ENCODE results near the gene ALOX5AP.

ALOX5AP gene

DNA sequence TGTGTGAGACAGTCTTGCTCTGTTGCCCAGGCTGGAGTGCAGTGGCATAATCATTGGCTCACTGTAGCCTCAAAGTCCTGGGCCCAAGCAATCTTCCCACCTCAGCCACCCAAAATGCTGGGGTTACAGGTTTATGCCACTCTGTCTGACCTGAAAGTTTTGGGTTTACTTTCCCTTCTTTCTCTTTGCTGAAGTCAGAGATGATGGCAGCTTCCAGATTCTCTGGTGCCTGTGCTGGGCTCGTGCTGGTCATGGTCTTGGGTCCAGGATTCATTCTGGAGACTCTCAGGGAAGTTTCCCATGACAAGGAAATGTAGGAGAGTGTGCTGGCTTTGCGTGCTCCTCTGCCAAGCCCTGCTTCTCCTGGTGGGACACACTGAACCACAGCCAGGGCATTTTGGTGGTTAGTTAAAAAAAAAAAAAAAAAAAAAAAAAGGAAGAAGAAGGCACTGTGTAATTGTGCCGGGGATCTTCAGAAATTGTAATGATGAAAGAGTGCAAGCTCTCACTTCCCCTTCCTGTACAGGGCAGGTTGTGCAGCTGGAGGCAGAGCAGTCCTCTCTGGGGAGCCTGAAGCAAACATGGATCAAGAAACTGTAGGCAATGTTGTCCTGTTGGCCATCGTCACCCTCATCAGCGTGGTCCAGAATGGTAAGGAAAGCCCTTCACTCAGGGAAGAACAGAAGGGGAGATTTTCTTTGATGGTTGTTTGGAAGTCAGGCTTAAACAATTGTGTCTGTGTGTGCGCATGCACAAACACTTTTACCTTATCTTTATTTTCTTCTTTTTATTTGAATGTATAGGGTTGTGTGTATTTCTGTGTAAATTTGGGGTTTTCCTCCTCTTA lies at the start of gene ALOX5AP:
ALOX5AP (plus strand) TSS at position 519 of the 847 bp plus-strand sequence; CDS start at position 582, 63 bp downstream.
- peak; percentile 72 for DNase-seq

DNA sequence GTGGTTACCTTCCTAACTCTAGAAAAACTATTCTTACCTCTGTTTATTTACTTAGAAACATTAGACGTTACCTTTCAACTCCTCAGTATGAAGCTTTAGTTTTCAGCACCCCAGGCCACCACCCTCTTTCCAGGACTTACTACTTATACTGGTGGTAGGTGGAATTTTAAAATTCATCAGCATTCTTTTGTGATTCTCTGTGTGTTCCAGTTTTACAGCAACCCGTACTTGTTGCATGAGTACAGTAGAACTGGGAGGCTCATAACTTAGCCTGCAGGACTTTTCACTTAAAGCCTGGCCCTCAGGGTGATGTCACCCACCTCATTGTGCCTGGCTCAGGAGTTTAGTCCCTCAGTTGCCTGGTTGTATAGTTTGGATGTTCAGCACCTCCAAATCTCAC lies 49.4 kb upstream of the ALOX5AP start:
- no peak for DNase-seq

DNA sequence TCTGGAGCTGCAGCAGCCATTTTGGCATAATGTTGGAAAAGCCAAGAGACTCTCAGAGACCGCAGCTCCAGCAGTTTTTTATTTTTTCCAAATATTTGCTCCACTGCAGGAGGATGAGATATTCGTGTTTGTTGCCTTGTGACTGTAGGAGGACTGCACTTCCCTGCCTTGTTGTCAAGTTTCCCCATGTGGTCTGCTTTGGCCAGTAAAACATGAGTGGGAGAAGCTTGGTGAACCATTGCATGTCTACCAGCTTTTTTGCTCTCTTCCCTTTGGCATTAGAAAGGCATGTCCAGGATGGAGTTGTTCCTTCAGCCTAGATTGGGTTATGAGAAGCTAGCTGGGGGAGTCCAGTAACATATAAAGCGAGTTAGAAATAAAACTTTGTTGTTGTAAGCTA lies 47.7 kb upstream of the ALOX5AP start:
- DNase-seq: no peak

DNA sequence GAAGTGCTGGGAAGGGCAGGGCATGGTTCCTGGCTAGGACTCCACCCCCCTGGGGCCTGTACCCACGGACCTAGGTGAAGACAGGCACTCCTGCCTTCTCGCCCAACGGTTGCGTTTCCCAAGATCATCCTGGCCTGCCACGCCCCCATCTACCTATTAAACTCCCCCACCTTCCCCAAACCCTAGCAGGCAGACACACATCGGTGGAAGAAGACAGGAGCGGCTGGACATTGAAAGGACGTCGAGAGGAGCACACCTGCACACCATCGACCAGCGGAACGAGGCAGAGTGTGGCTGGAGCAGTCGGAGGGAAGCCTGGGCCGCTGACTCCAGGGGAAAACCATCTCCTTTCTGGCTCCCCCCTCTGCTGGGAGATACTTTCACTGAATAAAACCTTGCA lies 45.6 kb upstream of the ALOX5AP start:
- no peak for DNase-seq

DNA sequence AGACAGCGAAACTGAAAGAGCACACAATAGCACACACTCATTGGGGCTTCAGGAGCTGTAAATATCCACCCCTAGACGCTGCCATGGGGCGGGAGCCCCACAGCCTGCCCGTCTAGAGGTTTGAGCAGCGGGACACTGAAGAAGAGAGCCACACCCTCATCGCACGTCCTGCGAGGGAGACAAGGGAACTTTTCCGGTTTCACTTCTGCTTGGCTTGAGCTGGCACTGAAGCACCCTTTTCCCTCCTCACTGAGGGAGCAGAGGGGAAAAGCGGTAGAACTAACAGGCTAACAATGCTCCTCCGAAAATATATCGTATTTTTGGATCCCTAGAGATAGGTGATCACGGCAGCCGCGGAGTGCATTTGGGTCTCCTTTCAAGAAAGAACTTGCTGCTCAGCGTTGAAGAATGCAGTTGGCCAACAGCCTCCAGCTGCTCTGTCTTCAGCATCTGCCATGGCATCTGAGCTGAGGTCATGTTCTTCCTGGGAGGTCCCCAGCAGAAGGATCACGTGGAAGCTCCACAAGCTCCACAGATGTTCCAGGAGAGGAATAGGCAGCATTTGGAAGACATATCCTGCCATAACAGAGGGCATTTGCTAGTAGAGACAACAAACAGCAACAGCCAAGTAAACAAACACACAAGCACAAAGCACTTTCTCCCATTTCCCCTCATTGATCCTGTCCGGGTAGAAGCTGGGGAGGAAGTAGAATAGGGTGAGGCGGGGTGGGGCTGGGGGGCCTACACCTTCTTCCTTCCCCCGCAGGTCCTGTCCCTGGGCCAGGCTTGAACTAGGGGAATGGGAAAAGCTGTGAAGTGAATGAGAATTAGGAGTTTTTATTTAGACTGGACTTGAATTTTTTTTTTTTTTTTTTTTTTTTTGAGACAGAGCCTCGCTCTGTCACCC lies 44.8 kb upstream of the ALOX5AP start:
- peak; percentile 77 for DNase-seq

DNA sequence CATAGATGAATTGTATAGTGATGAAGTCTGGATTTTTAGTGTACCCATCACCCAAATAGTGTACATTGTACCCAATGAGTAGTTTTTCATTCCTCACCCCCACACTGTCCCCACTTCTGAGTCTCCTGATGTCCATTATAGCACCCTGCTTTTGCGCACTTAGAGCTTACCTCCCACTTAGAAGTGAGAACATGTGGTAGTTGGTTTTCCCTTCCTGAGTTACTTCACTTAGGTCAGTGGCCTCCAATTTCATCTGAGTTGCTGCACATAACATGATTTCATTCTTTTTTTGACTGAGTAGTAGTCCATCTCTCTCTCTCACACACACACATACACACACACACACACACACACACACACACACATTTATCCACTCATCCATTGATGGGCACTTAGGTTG lies 43.2 kb upstream of the ALOX5AP start:
- no peak for DNase-seq

DNA sequence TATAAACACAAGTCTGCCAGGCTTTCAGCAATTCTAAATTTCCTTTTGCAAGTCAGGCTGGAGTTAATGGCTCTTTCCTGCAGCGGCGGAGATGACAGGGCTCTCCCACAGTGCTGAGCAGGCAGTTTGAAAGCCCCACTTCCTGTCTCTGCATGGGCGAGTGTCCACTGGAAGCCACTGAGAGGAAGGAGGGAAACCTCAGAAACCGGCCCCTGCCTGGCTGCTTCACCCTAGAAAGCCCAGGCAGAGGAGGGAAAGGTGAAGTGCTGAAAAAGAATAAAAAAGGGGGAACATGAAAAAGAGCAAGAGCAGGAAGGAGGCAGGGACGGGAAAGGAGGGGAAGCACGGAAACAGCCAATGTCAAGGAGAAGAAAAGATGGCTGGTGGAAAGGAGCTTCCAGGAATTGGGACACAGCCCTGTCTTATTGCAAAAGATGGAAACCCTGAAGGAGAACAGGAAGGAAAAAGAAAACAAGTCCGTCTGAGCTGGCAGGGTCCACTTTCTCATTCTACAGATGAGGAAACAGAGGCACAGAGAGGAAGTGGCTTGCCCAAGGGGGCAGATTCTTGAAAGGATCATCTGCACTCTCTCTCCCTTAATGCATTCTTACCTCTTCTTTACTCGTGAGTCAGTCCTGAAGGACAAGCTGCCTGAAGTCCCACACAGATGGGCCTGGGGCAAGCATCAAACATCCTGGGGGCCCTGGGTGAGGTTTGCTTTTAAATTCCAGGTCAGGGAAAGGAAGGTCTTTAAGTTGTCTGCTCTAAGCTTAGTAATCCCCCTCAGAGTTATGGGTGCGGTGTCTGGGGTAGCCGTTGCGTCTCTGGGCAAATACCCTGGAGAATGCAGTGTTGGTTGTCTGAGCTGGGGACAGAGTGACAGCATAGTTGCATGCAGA lies 38.8 kb upstream of the ALOX5AP start:
- peak; percentile 57 for DNase-seq

DNA sequence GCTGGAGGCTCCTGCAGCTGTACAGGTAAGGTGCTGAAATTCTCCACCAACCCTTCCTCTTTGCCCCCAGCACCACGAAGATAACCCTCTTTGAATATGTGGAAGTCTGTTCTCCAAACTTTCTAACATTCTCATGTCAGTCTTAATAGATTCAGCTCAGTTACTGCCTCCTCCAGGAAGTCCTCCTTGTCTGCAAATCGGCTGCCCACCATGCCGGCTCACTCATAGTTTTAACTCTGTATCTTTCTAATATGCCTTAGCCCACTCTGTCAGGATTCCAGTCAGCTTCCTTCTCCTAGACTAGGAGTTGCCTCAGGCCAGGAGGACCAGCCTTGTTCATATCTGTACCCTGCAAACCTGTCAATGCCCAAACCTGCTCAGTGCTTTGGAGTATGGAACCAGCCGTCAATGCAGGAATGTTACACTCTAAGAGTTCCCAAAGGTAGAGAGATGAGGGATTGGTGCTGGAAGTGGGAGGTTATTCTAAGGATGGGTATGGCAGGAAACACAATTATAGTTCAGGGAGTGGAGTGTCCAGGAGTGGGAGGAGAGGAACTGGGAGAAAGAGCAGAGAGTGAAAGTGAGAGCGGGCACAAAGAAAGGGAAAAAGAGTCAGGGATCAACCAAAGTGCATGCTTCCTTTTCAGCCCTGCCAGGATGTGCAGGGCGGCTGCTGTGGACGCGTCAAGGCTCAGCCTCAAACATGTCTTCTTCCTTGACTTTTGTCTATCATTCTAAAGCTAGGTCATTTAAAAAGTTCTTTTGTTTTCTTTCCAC lies 38.0 kb upstream of the ALOX5AP start:
- DNase-seq: no peak

DNA sequence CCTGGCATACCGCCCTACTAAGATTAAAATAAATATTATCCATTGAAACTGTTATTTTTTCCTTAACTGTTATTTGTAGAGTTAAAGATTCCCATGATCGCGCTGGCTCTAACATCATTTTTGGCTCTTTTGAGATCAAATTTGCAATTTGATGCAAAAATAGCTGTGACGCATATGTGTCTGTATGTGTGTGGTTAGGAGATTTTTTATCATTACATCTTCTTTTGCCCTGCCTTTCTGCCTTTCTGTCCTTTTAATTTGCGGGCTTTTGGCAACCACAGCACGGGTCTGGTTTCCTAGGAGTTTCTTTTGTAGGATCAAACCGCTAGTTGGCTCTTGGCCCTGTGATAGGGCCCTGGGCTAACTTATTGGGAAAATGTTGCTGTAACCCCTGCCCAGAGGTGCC lies 37.3 kb upstream of the ALOX5AP start:
- DNase-seq: no peak

DNA sequence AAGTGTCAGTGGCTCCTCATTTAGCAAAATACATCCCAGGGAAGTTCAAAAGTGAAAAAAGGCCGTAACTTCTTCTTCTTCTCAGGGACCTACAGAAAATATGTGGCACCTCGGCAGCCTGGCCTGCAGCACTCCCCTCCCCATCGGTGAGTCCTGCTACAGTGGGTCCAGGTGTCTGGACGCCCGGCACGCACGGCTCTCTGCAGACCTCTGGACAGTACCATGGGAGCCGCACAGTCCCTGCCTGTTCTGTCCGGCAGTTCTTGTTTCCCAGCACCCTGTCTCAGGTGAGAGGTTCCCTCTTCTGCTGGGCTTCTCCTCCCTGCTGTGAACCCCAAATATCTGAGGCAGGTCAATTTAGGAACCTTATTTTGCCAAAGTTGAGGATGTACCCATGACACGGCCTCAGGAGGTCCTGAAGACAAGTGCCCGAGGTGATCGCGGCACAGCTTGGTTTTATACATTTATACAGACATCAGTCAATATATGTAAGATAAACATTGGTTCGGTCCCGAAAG lies 36.8 kb upstream of the ALOX5AP start:
- DNase-seq: no peak

DNA sequence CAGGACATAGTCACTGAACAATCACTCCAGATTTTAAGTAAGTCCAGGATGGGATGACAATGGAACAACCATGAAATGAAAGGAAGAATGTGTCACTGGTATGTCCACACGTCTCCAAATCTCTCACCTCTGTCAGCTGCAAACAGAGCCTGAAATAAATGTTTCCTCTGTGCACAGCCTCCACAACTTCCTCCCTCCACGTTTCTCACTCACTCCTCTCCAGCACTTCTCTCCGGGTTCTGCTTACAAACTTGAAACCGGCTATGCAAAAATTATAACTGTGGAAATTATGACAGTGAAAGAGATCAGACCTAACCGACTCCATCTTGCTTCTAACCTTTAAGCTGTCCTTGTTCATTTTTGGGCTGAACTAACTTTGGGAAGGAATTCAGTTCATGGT lies 35.0 kb upstream of the ALOX5AP start:
- DNase-seq: no peak

DNA sequence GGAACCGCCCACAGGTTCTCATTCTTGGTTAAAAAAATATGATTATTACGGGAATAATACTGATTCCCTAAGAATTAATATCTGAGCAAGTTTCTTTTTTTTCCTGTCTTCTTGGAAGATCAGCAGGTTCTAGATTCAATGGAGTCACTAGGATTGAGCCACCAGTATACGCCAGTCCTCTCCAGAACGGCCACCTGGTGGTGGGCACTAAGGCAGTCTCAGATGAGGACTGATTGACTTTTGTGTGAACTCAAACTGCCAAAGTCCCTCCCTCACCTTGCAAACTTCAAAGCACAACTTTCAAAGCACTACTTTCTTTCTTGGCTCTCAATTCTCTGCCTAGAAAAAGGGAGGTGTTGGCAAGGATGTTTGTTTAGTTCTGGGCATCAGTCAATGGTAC lies 33.3 kb upstream of the ALOX5AP start:
- DNase-seq: no peak

DNA sequence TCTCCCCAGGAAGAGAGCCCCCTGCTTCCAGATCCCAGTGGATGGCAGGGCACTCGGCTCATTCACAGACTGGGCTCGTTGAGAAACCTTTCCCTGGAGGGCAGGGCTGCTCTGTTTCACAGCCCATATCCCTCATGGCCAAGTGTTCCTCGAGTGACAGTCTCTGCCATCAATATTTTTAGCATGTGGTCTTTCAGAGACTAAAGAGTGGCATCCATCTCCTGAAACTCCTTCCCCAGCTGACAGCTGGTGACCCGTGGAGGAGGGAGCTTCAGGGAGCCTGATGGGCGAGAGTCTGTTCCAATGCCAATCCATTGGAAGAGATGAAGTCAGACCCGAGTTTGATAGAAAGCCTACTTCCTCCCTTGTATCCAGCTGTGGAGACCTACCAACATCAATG lies 30.7 kb upstream of the ALOX5AP start:
- no peak for DNase-seq

DNA sequence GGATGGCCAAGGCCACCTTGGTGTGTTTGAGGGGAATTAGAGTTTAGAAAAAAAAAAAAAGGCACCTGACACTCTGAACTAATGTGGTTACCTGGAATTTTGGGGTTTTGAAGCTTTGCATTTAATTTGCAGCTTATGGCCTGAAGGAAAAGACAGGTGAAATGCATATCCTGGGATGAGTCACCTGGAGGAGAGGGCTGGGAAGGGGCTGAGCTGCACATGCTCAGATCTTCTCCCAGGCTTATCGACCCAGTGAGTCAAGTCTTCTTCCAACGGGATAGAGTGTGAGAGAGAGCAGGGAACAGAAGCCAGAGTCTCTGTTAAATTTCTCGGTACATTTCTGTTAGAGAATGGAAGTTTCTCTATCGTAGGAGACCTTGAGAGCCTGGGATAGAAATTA lies 29.7 kb upstream of the ALOX5AP start:
- no peak for DNase-seq

DNA sequence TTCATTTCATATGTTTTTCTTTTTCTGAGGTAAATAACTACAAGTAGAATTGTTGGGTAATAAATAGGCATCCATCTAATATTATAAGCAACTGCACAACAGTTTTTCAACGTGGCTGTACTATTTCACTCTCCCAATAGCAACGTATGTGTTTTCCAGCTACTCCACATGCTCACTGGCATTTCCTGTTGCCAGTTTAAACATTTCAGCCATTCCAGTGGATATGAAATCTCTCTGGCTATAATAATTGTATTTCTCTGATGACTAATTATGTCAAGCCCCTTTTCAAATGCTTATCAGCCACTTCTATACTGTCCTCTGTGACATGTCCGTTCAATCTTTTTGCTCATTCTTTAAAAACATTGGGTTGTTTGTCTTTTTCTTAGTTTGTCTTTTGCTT lies 26.8 kb upstream of the ALOX5AP start:
- DNase-seq: no peak

DNA sequence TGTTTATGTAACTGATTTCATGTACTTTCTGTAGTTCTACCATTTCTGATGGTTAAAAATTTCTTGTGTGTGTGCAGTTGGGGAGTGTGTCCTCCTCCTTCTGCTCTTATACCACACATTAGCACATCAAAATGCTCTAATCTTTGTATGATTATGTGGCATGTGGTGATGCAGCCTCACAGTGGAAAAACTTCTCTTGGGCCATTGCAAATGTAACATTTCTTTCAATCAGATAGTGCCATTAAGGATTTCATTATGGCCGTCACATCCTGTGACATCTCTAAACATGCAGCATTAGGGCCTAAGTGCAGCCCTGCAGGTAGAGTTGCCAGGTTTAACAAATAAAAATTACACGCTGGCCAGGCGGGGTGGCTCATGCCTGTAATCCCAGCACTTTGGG lies 24.9 kb upstream of the ALOX5AP start:
- no peak for DNase-seq

DNA sequence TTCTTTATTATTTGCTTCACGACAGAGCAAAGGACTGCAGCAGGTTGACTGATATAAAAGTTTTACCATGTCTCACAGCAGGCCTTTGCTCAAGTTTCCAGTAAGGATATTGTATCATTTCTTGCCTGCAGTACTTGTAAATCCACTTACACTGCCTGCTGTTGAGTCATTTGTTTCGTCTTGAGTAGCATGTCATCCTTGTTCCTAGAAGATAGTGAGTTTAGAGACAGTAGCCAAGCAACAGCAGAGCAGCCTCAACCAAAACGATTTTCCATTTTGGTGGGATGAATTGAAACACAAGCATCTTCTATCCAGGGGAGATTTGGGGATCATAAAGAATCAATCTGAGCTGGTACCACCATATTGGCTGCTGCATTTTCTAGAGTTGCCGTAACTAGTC lies 24.0 kb upstream of the ALOX5AP start:
- no peak for DNase-seq

DNA sequence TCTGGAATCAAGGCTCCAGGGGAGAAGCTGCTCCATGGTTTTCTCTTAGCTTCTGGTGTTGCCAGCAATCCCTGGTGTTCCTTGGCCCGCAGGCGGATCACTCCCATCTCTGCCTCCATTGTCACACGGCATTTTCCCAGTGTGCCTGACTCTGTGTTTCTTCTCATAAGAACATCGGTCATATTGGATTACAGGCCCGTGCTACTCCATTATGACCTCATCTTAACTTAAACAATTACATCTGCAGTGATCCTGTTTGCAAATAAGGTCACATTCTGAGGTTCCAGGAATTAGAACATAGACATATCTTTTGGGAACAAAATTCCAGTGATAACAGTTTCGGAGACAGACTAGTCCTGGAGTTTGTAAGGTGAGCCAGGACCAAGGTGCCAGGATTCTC lies 23.5 kb upstream of the ALOX5AP start:
- no peak for DNase-seq

DNA sequence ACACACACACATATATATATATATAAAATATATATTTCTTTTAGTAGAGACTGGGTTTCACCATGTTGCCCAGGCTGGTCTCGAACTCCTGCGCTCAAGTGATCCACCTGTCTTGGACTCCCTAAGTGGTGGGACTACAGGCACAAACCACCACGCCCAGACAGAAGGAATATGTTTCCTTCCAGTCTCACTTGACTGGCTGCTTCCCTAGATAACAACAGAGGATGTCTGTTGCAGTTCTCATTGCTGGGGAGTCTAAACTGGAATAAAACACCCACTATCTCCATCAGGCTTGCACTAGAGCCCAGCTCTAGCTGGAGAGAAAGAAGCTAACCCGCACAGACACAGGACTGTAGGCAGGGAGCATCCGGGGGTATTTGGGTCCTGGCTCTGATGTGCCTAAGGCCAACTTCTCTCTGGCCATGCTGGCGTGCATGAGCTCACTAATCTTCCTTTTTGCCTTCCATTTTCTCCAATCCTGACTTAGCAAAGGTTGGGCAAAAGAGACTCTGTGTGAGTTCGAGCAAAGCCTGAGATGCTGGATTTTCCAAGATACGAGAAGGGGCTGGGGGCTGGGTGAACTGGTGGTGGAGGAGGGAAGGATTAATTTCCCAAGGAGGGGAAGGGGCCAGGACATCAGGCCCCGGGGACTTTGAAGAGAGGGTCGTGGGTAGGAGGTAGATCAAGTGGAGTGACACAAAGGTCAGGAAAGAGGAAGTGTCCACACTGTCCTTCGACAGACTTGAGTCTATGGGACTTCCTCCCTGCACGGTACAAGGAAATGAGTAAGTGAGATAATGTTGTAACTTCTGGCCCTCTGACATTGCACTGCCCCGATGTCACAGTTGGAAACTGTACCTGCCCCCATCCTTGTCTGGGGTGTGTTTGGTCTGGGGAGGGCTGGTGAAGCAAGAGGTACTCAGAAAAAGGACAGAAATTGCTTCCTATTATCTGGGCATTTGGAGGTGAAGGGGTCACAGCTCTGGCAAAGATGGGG lies 22.5 kb upstream of the ALOX5AP start:
- DNase-seq: peak; percentile 78

DNA sequence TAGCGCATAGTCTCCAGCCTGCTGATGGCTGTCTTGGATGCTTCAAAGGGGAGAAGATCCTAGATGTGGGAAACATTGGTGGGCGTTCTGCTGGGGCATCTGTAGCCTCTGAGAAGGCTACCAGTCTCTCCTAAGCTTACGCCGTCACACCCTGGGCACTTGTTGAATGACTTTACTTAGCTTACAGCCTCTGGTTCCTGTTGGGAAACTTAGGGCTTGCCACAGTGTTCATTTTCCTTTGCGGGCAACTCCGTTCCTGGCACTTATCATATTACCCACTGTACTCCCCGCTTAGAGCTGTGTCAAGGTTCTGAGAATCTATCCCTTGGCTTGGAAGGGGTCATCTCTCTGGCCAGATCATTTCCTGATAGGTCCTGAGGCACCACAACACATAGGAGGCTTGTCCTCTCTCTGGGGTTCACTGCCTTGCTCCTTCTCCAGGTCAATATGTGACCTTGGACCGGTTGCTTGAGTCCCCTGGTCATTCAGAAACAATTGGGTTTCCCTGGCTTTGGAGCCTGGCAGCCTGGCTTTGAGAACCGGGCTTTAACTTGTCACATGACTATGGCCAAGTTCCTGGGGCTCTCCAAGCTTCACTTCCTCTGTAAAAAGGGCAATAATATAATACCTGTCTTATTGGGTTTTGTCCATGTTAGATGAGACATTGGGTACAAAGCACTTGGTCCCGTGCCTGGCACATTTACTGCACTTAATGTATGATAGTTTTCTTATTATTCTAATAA lies 20.5 kb upstream of the ALOX5AP start:
- no peak for DNase-seq

Data from hematopoietic multipotent progenitor cell treated with erythropoietin and hydrocortisone succinate and interleukin-3 and kit ligand, for 6 days (in vitro differentiated cells).